NCI-H187 treated with DMSO at 0.1 percent for 48 hours (cell line): ENCODE measurements around the gene RTN4RL1.

ENCODE experiments used
- DNase-seq: peaks from one replicate; lab custom pipeline; 2025; lab: John Stamatoyannopoulos, UW

RTN4RL1 gene

DNA sequence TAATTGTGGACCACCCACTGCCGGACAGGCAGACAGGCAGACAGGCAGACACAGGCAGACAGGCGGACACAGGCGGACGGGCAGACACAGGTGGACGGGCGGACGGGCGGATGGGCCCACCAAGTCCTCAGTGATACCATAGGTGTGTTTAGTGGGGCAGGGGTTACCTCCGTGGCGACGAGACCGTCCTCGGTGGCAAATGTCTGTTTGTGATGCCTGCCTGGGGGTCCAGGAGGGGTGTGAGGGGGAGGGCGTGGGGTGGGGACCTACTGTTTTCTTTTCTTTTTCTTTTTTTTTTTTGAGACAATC lies 76.7 kb downstream of the RTN4RL1 start:
- no peak for DNase-seq

DNA sequence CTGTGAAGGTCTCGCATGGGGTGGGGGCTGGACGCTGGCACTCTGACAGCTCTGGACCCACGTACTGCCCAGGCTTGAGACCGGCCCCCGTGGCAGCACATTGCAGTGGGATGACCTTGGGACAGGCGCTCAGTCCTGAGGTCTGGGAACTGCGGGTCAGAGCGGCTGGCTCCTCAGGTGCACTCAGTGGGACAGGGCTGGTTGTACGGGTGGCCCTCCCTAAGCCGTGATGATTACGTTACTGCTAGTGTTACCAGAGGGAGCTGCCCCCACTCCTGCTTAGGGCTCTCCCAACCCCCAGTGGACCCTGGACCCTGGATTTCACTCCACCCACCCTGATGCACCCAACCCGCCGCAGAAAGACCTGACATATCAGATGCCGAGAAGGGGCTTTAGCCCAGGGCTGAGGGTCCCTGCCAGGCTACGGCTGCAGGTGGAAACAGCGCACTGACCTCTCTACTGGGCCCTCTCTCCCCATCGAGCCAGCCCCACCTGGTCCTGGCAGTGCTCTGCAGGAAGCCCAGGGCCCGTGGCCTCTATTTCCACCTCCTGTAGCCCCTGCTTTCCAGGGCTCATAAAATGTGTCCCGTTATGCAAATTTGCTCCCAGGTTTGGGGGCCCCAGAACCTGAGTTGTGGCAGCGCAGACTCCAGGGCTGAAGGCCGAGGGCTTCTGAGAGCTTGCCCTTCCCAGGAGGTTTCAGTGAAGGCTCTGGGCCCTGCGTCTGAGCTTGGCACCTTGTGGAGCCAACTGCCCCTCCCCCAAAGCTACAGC lies 77.2 kb downstream of the RTN4RL1 start:
- DNase-seq = no peak

DNA sequence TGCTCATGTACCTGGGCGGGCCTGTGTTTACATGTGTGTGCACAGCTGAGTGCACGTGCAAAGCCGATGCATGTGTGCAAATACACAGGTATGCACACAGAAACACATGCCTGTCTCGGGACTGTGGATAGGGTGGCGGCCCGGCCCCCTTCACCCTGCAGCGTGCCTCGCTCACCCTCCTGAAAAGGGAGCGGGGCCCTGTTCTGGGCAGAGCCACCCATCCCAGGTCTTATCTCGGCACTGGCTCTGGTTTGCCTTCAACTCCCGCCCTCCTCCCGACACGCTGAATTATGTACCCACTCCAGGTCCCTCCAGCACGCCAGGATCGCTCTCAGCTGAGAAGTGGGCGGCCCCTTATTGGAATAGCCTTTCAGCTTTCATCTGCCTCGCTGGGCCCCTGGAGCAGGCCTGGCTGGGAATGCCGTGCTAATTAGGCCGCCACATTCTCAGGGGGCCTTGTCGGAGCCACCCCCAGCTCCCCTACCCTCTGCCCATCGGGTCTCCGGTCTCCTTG lies 77.8 kb downstream of the RTN4RL1 start:
- no peak for DNase-seq

DNA sequence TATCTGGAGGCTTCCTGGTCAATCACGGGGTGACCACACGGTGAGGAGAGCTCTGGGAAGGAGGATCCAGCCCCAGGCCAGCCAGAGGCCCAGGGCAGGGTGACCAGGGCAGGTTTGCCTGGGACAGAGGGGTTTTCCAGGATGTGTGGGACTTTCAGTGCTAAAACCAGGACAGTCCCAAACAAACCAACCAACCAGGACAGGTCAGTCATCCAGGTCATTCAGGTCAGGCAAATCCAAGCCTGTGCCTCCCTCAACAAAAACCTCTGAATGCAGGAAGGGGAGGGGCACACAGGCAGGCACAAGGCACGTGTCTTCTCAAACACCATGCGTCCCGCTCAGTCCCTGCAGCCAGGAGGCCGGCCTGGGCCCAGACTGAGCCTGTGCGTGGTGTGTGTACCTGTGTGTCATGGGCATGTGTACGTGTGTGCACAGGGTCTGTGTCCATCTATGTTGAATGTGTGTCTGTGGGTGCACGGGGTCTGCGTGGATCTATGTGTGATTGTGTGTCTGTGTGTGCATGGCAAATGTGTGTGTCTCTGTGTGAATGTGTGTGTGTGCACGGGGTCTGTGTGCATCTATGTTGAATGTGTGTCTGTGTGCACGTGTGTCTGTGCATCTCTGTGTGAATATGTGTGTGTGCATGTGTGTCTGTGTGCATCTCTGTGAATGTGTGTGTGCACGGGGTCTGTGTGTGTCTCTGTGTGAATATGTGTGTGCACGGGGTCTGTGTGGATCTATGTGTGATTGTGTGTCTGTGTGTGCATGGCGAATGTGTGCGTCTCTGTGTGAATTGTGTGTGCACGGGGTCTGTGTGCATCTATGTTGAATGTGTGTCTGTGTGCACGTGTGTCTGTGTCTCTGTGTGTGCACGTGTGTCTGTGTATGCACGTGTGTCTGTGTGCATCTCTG lies 78.9 kb downstream of the RTN4RL1 start:
- no peak for DNase-seq

- DNase-seq = no peak
Measured at GRCh38 chr17:1945621-1946020, 79.5 kb downstream of the RTN4RL1 start.

- DNase-seq = no peak
Measured at GRCh38 chr17:1943436-1943831, 81.7 kb downstream of the RTN4RL1 start.

GRCh38 chr17:1942666-1943435 lies 82.3 kb downstream of the RTN4RL1 start:
- no peak for DNase-seq

DNA sequence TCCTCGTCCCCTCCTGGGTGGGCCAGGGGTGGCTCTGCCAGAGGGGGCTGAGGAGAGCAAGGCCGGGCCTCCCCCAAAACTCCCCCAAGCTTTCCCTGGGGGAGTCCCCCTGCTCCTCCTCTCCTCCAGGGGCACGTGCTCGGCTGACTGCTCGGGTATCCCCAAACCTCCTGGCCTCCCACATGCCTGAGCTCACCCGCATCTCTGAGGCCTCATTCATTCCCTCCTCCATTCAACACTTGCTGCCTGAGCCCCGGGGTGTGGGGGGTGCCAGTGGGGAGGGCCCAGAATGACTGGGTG lies 83.1 kb downstream of the RTN4RL1 start:
- no peak for DNase-seq

GRCh38 chr17:1941272-1942065 lies 83.7 kb downstream of the RTN4RL1 start:
- no peak for DNase-seq

DNA sequence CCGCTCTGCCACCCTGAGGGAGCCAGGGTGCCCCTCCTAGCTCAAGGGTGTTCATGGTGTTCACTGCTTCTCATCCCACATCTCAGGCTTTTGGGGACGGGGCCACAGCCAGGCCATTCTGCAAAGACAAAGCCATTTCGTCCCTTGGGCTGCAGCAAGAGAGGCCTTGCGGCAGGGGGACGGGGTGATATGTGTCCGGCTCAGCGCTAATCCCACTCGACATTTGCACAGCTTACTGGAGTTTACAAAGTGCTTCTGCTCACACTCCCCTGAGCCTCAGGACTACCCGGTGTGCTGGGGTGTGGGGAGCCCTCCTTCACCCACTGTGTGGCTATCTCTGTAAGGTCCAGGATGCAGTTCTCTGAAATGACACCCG lies 84.3 kb downstream of the RTN4RL1 start:
- DNase-seq = no peak

DNA sequence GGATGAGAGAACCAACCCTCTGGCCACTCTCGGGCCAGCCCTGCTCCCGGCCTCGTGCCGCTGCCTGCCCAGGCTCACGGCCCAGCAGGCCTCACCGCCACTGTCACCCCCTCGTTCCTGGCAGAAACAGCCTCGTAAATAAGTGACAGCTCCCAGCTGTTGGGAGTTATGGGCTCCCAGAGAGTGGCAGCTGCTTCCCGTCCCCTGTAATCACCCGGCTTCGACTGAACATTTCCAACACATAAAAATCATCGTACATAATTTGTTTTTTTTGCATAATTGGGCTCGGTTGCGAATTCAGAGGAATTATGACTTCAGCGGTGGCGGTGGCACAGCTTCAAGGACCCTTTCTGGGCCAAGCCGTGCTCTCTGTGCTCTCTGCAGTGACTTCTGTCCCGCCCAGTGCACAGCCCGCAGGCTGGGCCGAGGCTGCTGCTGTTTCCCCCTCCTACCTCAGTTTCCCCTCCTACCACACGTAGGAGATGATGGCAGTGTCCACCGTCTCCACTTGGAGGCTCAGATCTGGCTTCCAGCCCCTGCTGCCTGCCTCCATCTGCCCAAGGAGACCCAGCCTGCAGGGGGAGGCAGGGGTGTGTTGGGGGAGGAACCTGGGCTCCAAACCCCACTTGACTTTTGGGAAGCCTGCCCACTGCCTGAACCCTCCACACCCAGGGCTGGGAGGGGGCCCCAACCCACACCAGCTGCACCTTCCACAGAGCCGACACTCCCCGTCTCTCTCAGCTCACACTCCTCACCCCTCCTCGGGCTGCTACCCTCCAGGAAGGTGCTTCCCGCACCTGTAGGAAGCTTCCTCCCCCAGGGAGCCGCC lies 84.9 kb downstream of the RTN4RL1 start:
- no peak for DNase-seq

DNA sequence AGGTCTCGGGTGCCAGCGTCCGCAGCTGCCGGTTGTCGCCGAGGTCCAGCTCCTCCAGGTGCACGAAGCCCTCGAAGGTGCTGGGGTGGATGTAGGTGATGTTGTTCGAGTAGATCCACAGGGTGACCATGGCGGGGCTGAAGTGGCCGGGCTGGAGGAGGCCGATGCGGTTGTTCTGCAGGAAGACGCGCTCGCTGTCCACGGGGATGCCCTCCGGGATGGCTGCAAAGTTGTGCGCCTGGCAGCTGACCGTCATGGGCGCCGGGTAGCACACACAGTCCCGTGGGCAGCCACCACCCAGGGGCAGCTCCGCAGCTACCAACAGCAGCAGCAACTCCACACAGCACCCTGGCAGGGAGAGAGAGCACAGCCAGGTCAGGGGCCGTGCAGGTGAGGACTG lies 87.7 kb downstream of the RTN4RL1 start:
- DNase-seq = no peak

GRCh38 chr17:1936766-1937165 lies 88.4 kb downstream of the RTN4RL1 start:
- DNase-seq = no peak

GRCh38 chr17:1934901-1935300 lies 90.2 kb downstream of the RTN4RL1 start:
- DNase-seq = no peak

DNA sequence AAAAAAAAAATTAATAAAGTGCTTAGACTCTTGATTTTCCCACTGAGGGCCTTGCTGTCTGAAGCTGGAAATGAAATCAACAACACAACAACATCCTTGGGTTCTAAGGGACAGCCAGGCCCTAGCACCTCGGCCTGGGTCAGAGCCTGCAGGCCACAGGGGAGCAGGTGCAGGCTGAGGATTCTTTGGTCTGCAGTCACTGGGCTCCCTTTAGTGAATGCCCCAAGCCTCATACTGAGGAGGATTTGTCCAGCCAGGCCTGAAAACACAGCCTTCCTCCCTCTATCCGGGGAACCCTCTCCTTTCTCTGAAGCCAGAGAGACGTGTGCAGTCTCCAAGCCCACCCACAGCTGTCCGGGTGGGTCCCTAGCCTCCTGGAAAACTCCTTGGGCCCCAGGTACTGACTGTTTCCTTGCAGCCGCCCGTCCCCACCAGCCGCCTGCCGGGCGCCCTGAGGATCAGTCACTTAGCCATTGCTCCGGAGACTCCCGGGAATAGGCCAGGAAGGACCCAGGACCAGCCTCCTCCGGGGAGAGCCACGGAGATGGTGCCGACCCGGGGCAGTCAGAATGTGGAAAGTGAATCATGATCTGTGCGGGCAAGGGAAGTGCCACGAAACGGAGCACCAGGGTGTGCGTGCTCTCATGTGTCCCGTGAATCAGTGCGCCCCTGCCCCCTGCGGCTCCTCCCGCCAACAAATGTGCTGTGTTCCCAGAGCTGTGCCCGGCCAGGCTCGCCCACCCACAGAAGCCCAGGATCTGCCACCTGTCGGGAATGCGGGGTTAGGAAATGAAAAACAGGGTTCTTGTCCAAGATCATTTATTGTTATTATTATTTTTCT lies 91.0 kb downstream of the RTN4RL1 start:
- no peak for DNase-seq

- peak; percentile 45 for DNase-seq
Measured at GRCh38 chr17:1931844-1932579, 93.1 kb downstream of the RTN4RL1 start.

DNA sequence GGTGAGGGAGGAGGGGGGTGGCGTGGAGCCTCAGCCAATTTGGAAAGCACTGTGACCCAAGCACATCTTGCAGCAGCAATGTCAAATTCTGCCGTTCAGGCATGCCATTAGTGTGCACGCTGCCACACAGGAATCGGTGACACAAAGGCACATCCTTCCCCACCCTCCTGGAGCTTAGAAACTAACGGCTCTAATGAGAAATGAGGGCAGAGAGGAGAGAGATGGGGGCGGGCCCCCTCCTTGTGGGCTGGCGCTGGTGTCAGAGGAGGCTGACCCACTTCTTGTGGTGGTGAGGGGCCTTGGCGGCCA lies 94.8 kb downstream of the RTN4RL1 start:
- DNase-seq = no peak

GRCh38 chr17:1928976-1929375 lies 96.2 kb downstream of the RTN4RL1 start:
- DNase-seq = no peak

GRCh38 chr17:1920948-1921351 lies 104.2 kb downstream of the RTN4RL1 start:
- DNase-seq = no peak

GRCh38 chr17:1919201-1919600 lies 105.9 kb downstream of the RTN4RL1 start:
- no peak for DNase-seq
